ENCODE results near the gene ARHGAP24. TPM values are rescaled to one million over a fixed set of nuclear protein-coding genes. Genes with fewer than 3 reads are reported as not detected.

ARHGAP24 gene
- total RNA-seq, 2 donors from 2014 or later, result 66.8 to 85.6 TPM

DNA sequence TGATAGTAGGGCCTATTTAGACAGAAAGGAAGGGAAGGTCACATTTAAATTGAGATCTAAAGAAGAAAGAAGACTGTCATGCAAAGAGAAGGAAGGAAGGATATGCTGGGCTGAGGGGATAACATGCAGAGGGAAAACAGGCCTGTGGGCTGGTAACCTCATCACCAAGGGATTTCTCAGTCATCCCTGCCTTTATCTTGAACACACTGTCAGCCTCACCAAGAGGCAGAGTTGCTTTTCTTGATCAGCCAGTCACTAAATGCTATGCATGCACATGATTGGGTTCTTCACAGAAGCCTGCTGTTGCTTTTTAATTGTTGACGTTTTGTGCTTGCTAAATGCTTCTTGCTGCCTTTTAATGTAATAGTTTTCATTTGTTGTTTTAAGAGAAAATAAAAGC is 113.0 kb downstream of the ARHGAP24 start:
- Histone ChIP-seq H3K4me3 (ENCODE audit: low read length) (no peak overlapping the region), H3K27ac (ENCODE audit: low read depth, low read length) (no peak overlapping the region), H3K27me3 (ENCODE audit: control insufficient read depth, insufficient read depth, low read length, poor library complexity, severe bottlenecking) (no peaks in the 10 kb centered on the region), H3K9me3 (ENCODE audit: control insufficient read depth, low read length) (no peaks in the 10 kb centered on the region), H3K9ac (ENCODE audit: extremely low read depth, low read length, poor library complexity, severe bottlenecking) (no peak overlapping the region), H3K4me1 (ENCODE audit: control insufficient read depth, insufficient read depth, low read length) (no peaks in the 10 kb centered on the region), H3K36me3 (ENCODE audit: control insufficient read depth, insufficient read depth, low read length) (no peaks in the 10 kb centered on the region)
- no peak overlapping the region for H3K27ac Mint-ChIP-seq
- WGBS, 2 experiments (ENCODE audit: insufficient coverage in 1 of 2, insufficient read length in 1 of 2), result 75 to 100% methylated on average over 1 of the region's 1 CpG
- H3K36me3 Mint-ChIP-seq (ENCODE audit: low read depth), result no peaks in the 10 kb centered on the region
- no peaks in the 10 kb centered on the region for H3K9me3 Mint-ChIP-seq
- H3K4me3 Mint-ChIP-seq, result no peak overlapping the region
- H3K4me1 Mint-ChIP-seq, result no peaks in the 10 kb centered on the region
- DNase-seq, result no peak
- no peaks in the 10 kb centered on the region for H3K27me3 Mint-ChIP-seq (ENCODE audit: insufficient read depth)
- TF ChIP-seq, protein P1, sequence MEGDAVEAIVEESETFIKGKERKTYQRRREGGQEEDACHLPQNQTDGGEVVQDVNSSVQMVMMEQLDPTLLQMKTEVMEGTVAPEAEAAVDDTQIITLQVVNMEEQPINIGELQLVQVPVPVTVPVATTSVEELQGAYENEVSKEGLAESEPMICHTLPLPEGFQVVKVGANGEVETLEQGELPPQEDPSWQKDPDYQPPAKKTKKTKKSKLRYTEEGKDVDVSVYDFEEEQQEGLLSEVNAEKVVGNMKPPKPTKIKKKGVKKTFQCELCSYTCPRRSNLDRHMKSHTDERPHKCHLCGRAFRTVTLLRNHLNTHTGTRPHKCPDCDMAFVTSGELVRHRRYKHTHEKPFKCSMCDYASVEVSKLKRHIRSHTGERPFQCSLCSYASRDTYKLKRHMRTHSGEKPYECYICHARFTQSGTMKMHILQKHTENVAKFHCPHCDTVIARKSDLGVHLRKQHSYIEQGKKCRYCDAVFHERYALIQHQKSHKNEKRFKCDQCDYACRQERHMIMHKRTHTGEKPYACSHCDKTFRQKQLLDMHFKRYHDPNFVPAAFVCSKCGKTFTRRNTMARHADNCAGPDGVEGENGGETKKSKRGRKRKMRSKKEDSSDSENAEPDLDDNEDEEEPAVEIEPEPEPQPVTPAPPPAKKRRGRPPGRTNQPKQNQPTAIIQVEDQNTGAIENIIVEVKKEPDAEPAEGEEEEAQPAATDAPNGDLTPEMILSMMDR (conservative IDR thresholded peaks at IDR 0.05), result no peak

DNA sequence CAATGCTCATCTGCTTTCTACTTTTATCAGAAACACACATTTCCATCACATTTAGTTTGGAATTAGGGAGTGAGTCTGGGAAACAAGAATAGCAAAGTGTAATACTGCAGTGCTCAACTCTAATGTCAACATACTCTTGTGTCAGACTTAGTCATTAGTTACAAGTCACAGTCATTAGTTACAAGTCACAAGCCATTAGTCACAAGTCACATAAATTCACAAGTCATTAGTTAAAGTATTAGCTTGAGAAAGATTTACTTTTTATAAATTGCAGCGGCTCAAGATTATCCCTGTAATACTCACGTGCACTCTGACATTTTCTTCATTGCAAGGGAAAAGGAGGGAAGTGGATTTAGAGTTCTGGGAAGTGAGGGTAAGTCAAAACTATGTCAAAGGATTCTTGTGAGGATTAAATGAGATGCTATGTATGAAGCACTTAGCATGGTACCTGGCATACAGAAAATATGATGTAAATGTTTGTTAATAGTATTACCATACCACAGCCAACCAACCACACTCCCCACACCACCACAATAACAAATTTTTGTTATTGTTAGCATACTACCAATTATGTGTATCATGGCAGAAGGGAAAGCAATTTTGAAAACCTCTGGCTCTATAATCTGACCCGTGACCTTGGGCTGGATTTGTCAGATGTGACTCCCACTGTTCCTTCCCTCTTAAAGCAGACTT is 116.6 kb downstream of the ARHGAP24 start:
- Histone ChIP-seq H3K4me3 (ENCODE audit: low read length) (no peak overlapping the region), H3K27ac (ENCODE audit: low read depth, low read length) (no peak overlapping the region), H3K9me3 (ENCODE audit: control insufficient read depth, low read length) (no peaks in the 10 kb centered on the region), H3K9ac (ENCODE audit: extremely low read depth, low read length, poor library complexity, severe bottlenecking) (no peak overlapping the region), H3K27me3 (ENCODE audit: control insufficient read depth, insufficient read depth, low read length, poor library complexity, severe bottlenecking) (no peaks in the 10 kb centered on the region), H3K36me3 (ENCODE audit: control insufficient read depth, insufficient read depth, low read length) (no peaks in the 10 kb centered on the region), H3K4me1 (ENCODE audit: control insufficient read depth, insufficient read depth, low read length) (no peaks in the 10 kb centered on the region)
- no peaks in the 10 kb centered on the region for H3K9me3 Mint-ChIP-seq
- no peak overlapping the region for H3K27ac Mint-ChIP-seq
- no peaks in the 10 kb centered on the region for H3K4me1 Mint-ChIP-seq
- DNase-seq, result no peak
- TF ChIP-seq, protein P1 (conservative IDR thresholded peaks at IDR 0.05), result no peak
- no peak overlapping the region for H3K4me3 Mint-ChIP-seq
- H3K36me3 Mint-ChIP-seq (ENCODE audit: low read depth), result no peaks in the 10 kb centered on the region
- no peaks in the 10 kb centered on the region for H3K27me3 Mint-ChIP-seq (ENCODE audit: insufficient read depth)
- WGBS, 2 experiments (ENCODE audit: insufficient coverage in 1 of 2, insufficient read length in 1 of 2), result 92 to 100% methylated on average over 1 to 3 of the region's 3 CpGs

DNA sequence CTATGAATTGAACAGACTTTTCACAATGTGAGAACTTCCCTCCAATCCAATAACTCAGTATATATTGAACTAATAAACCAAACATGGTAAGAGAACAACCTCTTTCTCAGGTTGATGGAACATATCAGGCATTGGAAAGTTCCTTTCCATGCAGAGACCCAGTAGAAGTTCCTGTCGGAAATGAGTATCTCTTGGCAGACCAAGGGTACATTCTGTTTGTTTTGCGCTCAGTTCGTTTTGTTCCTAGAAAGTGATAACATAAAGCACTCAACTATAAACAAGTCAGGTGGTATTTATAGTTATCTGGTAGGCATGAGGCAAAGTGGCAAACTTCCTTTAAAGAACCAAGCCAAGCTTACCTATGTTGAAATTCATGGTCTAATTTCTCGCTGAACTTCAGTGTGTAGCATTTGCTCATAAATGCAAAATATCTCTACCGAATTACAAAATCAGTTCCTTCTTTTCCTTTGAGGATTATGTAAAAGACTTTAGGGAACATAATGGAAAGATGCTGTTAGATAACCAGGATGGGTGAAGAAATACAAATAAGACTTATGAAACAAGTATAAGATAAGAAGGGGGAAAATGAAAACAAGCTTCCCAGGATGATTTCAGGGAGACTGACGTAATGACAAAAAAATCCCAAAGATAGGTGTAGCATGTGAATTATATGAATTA is 120.3 kb downstream of the ARHGAP24 start:
- H3K27ac ChIP-seq (ENCODE audit: low read depth, low read length), result no peak overlapping the region
- TF ChIP-seq, protein P1 (conservative IDR thresholded peaks at IDR 0.05), result no peak
- Mint-ChIP-seq H3K27ac (no peak overlapping the region), H3K4me3 (no peak overlapping the region), H3K4me1 (peaks cover 3% of the 10 kb centered on the region), H3K9me3 (no peaks in the 10 kb centered on the region), H3K36me3 (ENCODE audit: low read depth) (no peaks in the 10 kb centered on the region), H3K27me3 (ENCODE audit: insufficient read depth) (no peaks in the 10 kb centered on the region)
- no peak overlapping the region for H3K9ac ChIP-seq (ENCODE audit: extremely low read depth, low read length, poor library complexity, severe bottlenecking)
- WGBS, 2 experiments (ENCODE audit: insufficient coverage in 1 of 2, insufficient read length in 1 of 2), result 81 to 90% methylated on average over 2 to 6 of the region's 6 CpGs
- H3K4me1 ChIP-seq (ENCODE audit: control insufficient read depth, insufficient read depth, low read length), result no peaks in the 10 kb centered on the region
- H3K4me3 ChIP-seq (ENCODE audit: low read length), result no peak overlapping the region
- H3K9me3 ChIP-seq (ENCODE audit: control insufficient read depth, low read length), result no peaks in the 10 kb centered on the region
- no peaks in the 10 kb centered on the region for H3K27me3 ChIP-seq (ENCODE audit: control insufficient read depth, insufficient read depth, low read length, poor library complexity, severe bottlenecking)
- no peak for DNase-seq
- no peaks in the 10 kb centered on the region for H3K36me3 ChIP-seq (ENCODE audit: control insufficient read depth, insufficient read depth, low read length)

All from endodermal cell (in vitro differentiated cells).